WTC11 (cell line): Measurements from ENCODE around the gene CELF6. TPM values are rescaled to one million over a fixed set of nuclear protein-coding genes. Genes with fewer than 3 reads are reported as not detected.

Source experiments
- ATAC-seq: fragments of 200-7000 bp; cut with Tn5 transposase; 2 replicates; pipeline ENCODE4 v1.10.0; 2021; ENCODE audit warnings: mild to moderate bottlenecking, moderate library complexity
- CTCF ChIA-PET: fragments of 300-600 bp; sonication (Branson Sonifier 250); formaldehyde crosslinking; loops from one replicate; lab custom pipeline; 2021; ENCODE audit warnings: antibody characterized with exemption; lab: Charles Lee
- POLR2A ChIA-PET: fragments of 350-600 bp; sonication (Branson Sonifier 250); formaldehyde crosslinking; loops from one replicate; lab custom pipeline; 2021; ENCODE audit warnings: antibody characterized with exemption; lab: Charles Lee
- DNase-seq: peaks from one replicate; pipeline ENCODE4 v3.0.0; 2021; ENCODE audit warnings: low spot score
- H3K27ac Mint-ChIP-seq: 2 replicates; pipeline ENCODE4 v1.8.0; 2021; ENCODE audit warnings: mixed read lengths
- H3K27me3 Mint-ChIP-seq: 2 replicates; pipeline ENCODE4 v1.8.0; 2021; ENCODE audit warnings: low read depth, mild to moderate bottlenecking, moderate library complexity, mixed read lengths
- H3K36me3 Mint-ChIP-seq: 2 replicates; pipeline ENCODE4 v1.8.0; 2021; ENCODE audit warnings: mixed read lengths
- H3K4me1 Mint-ChIP-seq: 2 replicates; pipeline ENCODE4 v1.8.0; 2022; ENCODE audit warnings: mixed read lengths
- H3K4me3 Mint-ChIP-seq: 2 replicates; pipeline ENCODE4 v1.8.0; 2021; ENCODE audit warnings: mild to moderate bottlenecking, moderate library complexity, mixed read lengths
- H3K9me3 Mint-ChIP-seq: 2 replicates; pipeline ENCODE4 v1.8.0; 2021; ENCODE audit warnings: mixed read lengths
- CBFB ChIP-seq: sonication (generic); formaldehyde crosslinking; IDR thresholded peaks from 2 replicates; pipeline ENCODE4 v1.8.1; 2022; ENCODE audit warnings: mild to moderate bottlenecking, low read depth, missing genetic modification reagents
- CREB1 ChIP-seq: sonication (generic); formaldehyde crosslinking; IDR thresholded peaks from 2 replicates; pipeline ENCODE4 v1.8.0; 2023; ENCODE audit warnings: mild to moderate bottlenecking, missing genetic modification reagents
- E2F5 ChIP-seq: sonication (generic); formaldehyde crosslinking; IDR thresholded peaks from 2 replicates; pipeline ENCODE4 v1.8.1; 2022; ENCODE audit warnings: mild to moderate bottlenecking, moderate library complexity, missing genetic modification reagents
- ETV6 ChIP-seq: sonication (generic); formaldehyde crosslinking; IDR thresholded peaks from 2 replicates; pipeline ENCODE4 v1.8.1; 2022; ENCODE audit warnings: mild to moderate bottlenecking, missing genetic modification reagents
- FOXP4 ChIP-seq: sonication (generic); formaldehyde crosslinking; IDR thresholded peaks from 2 replicates; pipeline ENCODE4 v1.8.0; 2022; ENCODE audit warnings: mild to moderate bottlenecking, missing genetic modification reagents
- IRF1 ChIP-seq: sonication (generic); formaldehyde crosslinking; IDR thresholded peaks from 2 replicates; pipeline ENCODE4 v1.8.0; 2023; ENCODE audit warnings: missing genetic modification reagents
- MXD4 ChIP-seq: fragments of 250-450 bp; sonication (Bioruptor Pico); IDR thresholded peaks from 2 replicates; pipeline ENCODE4 v1.8.0; 2021; ENCODE audit warnings: mild to moderate bottlenecking, moderate library complexity, borderline replicate concordance
- RELA ChIP-seq: sonication (generic); formaldehyde crosslinking; IDR thresholded peaks from 2 replicates; pipeline ENCODE4 v1.8.1; 2022; ENCODE audit warnings: missing genetic modification reagents, mild to moderate bottlenecking, borderline replicate concordance
- SOX15 ChIP-seq: fragments of 250-450 bp; sonication (Bioruptor Pico); IDR thresholded peaks from 2 replicates; pipeline ENCODE4 v1.9.0; 2021; ENCODE audit warnings: mild to moderate bottlenecking
- ZBTB21 ChIP-seq: sonication (generic); formaldehyde crosslinking; IDR thresholded peaks from 2 replicates; pipeline ENCODE4 v1.8.1; 2023; ENCODE audit warnings: mild to moderate bottlenecking, missing genetic modification reagents, borderline replicate concordance
- ZBTB43 ChIP-seq: sonication (generic); formaldehyde crosslinking; IDR thresholded peaks from 2 replicates; pipeline ENCODE4 v1.8.1; 2023; ENCODE audit warnings: mild to moderate bottlenecking, missing genetic modification reagents
- total RNA-seq: library from RNA; stranded (reverse); gene quantifications from 3 replicates; pipeline ENCODE4 v1.2.3, GENCODE V29; 2021
- TF ChIP-seq, protein P1 (sequence below): sonication (generic); formaldehyde crosslinking; IDR thresholded peaks from 2 replicates; pipeline ENCODE4 v1.8.1; 2023; ENCODE audit warnings: mild to moderate bottlenecking, missing genetic modification reagents, borderline replicate concordance
- TF ChIP-seq, protein P2 (sequence below): fragments of 250-450 bp; sonication (Bioruptor Pico); IDR thresholded peaks from 2 replicates; pipeline ENCODE4 v1.8.0; 2021; ENCODE audit warnings: mild to moderate bottlenecking
- TF ChIP-seq, protein P3 (sequence below): fragments of 200-600 bp; IDR thresholded peaks from 2 replicates; pipeline ENCODE4 v1.8.0; 2022; ENCODE audit warnings: antibody characterized with exemption

Gene CELF6
- total RNA-seq, 1 experiment from 2014 or later, result not detected

- TF ChIP-seq, protein P1, sequence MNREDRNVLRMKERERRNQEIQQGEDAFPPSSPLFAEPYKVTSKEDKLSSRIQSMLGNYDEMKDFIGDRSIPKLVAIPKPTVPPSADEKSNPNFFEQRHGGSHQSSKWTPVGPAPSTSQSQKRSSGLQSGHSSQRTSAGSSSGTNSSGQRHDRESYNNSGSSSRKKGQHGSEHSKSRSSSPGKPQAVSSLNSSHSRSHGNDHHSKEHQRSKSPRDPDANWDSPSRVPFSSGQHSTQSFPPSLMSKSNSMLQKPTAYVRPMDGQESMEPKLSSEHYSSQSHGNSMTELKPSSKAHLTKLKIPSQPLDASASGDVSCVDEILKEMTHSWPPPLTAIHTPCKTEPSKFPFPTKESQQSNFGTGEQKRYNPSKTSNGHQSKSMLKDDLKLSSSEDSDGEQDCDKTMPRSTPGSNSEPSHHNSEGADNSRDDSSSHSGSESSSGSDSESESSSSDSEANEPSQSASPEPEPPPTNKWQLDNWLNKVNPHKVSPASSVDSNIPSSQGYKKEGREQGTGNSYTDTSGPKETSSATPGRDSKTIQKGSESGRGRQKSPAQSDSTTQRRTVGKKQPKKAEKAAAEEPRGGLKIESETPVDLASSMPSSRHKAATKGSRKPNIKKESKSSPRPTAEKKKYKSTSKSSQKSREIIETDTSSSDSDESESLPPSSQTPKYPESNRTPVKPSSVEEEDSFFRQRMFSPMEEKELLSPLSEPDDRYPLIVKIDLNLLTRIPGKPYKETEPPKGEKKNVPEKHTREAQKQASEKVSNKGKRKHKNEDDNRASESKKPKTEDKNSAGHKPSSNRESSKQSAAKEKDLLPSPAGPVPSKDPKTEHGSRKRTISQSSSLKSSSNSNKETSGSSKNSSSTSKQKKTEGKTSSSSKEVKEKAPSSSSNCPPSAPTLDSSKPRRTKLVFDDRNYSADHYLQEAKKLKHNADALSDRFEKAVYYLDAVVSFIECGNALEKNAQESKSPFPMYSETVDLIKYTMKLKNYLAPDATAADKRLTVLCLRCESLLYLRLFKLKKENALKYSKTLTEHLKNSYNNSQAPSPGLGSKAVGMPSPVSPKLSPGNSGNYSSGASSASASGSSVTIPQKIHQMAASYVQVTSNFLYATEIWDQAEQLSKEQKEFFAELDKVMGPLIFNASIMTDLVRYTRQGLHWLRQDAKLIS (CRISPR knock-in tag), result no peak
- no peak for TF ChIP-seq MXD4 (CRISPR knock-in tag)
- no peak for TF ChIP-seq ZBTB43
- no peak for TF ChIP-seq IRF1 (CRISPR knock-in tag)
- TF ChIP-seq RELA (CRISPR knock-in tag), result no peak
- TF ChIP-seq, protein P2, sequence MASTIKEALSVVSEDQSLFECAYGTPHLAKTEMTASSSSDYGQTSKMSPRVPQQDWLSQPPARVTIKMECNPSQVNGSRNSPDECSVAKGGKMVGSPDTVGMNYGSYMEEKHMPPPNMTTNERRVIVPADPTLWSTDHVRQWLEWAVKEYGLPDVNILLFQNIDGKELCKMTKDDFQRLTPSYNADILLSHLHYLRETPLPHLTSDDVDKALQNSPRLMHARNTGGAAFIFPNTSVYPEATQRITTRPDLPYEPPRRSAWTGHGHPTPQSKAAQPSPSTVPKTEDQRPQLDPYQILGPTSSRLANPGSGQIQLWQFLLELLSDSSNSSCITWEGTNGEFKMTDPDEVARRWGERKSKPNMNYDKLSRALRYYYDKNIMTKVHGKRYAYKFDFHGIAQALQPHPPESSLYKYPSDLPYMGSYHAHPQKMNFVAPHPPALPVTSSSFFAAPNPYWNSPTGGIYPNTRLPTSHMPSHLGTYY, result no peak
- TF ChIP-seq E2F5, result no peak
- TF ChIP-seq SOX15 (CRISPR knock-in tag), result no peak
Observed at GRCh38 chr15:72344602-72345001, 24.6 kb upstream of the CELF6 start (continued).

DNA sequence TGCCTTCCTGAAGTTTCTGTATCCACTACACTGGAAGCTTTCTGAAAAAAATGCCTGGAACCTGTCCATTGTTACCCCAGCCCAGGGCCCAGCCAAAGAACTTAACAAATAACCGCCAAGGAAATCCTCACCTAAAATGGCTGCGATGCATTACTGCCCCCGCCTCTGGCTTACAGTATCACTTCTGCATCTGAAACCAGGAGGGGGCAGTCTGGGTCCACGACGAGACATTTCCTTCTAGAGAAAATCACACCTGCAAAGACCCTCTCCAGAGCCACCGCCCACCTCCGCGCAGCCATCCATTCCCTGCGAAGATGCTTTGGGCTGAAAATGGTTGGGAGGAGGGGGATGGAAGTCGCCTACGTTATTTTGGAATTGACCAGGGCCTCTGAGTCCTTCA is 22.4 kb upstream of the CELF6 start:
- Mint-ChIP-seq H3K36me3 (peaks cover 8% of the 10 kb centered on the region), H3K27ac (peak overlapping the region; percentile 87; the same call in 1 of the 2 replicates), H3K4me3 (no peak overlapping the region), H3K4me1 (peaks cover 10% of the 10 kb centered on the region), H3K27me3 (no peaks in the 10 kb centered on the region), H3K9me3 (no peaks in the 10 kb centered on the region)
- TF ChIP-seq ZBTB21, result no peak
- TF ChIP-seq, protein P3, sequence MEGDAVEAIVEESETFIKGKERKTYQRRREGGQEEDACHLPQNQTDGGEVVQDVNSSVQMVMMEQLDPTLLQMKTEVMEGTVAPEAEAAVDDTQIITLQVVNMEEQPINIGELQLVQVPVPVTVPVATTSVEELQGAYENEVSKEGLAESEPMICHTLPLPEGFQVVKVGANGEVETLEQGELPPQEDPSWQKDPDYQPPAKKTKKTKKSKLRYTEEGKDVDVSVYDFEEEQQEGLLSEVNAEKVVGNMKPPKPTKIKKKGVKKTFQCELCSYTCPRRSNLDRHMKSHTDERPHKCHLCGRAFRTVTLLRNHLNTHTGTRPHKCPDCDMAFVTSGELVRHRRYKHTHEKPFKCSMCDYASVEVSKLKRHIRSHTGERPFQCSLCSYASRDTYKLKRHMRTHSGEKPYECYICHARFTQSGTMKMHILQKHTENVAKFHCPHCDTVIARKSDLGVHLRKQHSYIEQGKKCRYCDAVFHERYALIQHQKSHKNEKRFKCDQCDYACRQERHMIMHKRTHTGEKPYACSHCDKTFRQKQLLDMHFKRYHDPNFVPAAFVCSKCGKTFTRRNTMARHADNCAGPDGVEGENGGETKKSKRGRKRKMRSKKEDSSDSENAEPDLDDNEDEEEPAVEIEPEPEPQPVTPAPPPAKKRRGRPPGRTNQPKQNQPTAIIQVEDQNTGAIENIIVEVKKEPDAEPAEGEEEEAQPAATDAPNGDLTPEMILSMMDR, result peak; percentile 53
- ATAC-seq (peak; percentile 91), DNase-seq (peak; percentile 82)
- POLR2A ChIA-PET, result no interaction called here
- CTCF ChIA-PET, result no interaction called here

DNA sequence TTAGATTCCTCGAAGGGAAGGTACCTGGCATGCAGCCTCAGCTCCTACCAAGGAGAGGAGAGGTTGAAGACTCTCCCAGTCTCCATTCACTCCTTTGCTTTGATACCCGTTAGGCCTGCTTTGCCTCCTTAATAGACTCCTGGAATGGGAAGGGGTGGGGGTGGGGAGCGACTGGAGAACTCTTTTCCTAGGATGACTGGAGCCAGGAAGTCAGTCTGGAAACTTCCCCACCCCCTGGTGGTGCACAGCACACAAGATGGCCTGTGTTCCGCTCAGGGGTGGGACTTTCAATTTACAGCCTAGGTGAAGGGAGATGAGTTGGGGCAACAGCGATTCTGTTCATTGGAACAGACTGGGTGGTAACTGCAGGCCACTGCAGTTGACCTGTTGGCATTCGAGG is 21.4 kb upstream of the CELF6 start:
- ATAC-seq, result peak; percentile 87
- peak; percentile 80 for DNase-seq
- no peak overlapping the region for H3K4me3 Mint-ChIP-seq
- no peaks in the 10 kb centered on the region for H3K9me3 Mint-ChIP-seq
- POLR2A ChIA-PET, result no interaction called here
- peaks cover 10% of the 10 kb centered on the region for H3K4me1 Mint-ChIP-seq
- no peaks in the 10 kb centered on the region for H3K27me3 Mint-ChIP-seq
- H3K36me3 Mint-ChIP-seq, result peaks cover 8% of the 10 kb centered on the region
- TF ChIP-seq ETV6 (CRISPR knock-in tag) (0 out of 2 replicates have a peak, but pooled peaks have one; percentile 53), CREB1 (CRISPR knock-in tag) (no peak), CBFB (CRISPR knock-in tag) (no peak), FOXP4 (CRISPR knock-in tag) (no peak)
- TF ChIP-seq, protein P3, result peak; percentile 41
- TF ChIP-seq, all 79 proteins: peak for 2
- CTCF ChIA-PET, result interaction anchor here (0.5 to 1.0 kb wide), 6 partner anchors 10 to 594 kb away, joined by 3 to 5 read pairs (median 4); no protein-coding TSS in a partner anchor
- H3K27ac Mint-ChIP-seq, result peak overlapping the region; percentile 87
